ENCODE data around the gene STAT1. TPM values are rescaled to one million over a fixed set of nuclear protein-coding genes. Genes with fewer than 3 reads are reported as not detected.

STAT1 gene
- total RNA-seq, 1 donor from 2014 or later, result 12.4 TPM

DNA sequence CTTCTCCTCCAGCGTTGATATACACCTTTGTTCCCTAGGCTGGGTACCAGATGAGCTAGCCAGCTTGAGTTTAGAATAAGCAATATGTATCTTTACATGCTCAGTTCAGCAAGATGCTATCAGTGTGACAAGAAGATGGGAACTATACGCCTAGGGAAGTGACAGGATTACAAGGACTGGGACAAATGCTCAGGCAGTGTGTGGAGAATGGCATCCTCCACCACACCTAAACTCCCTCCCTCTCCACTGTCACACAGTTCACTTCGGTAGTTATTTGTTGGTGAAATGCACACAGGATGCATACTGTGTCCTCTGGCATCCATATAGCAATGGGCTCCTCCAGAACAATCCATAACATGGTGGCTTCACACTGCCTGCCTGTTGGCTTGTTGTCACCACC, 7.7 kb downstream of the STAT1 start:
- no peak for DNase-seq
- TF ChIP-seq, protein P1, sequence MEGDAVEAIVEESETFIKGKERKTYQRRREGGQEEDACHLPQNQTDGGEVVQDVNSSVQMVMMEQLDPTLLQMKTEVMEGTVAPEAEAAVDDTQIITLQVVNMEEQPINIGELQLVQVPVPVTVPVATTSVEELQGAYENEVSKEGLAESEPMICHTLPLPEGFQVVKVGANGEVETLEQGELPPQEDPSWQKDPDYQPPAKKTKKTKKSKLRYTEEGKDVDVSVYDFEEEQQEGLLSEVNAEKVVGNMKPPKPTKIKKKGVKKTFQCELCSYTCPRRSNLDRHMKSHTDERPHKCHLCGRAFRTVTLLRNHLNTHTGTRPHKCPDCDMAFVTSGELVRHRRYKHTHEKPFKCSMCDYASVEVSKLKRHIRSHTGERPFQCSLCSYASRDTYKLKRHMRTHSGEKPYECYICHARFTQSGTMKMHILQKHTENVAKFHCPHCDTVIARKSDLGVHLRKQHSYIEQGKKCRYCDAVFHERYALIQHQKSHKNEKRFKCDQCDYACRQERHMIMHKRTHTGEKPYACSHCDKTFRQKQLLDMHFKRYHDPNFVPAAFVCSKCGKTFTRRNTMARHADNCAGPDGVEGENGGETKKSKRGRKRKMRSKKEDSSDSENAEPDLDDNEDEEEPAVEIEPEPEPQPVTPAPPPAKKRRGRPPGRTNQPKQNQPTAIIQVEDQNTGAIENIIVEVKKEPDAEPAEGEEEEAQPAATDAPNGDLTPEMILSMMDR (IDR thresholded peaks at IDR 0.05; ENCODE audit: partially characterized antibody, unreplicated experiment), result no peak
- Mint-ChIP-seq H3K27ac (ENCODE audit: unreplicated experiment) (no peak overlapping the region), H3K4me1 (ENCODE audit: low read depth, unreplicated experiment) (no peaks in the 10 kb centered on the region), H3K27me3 (ENCODE audit: unreplicated experiment) (no peaks in the 10 kb centered on the region), H3K4me3 (ENCODE audit: unreplicated experiment) (no peak overlapping the region), H3K9me3 (ENCODE audit: unreplicated experiment) (peaks cover 3% of the 10 kb centered on the region), H3K36me3 (ENCODE audit: unreplicated experiment) (peaks cover 12% of the 10 kb centered on the region)

DNA sequence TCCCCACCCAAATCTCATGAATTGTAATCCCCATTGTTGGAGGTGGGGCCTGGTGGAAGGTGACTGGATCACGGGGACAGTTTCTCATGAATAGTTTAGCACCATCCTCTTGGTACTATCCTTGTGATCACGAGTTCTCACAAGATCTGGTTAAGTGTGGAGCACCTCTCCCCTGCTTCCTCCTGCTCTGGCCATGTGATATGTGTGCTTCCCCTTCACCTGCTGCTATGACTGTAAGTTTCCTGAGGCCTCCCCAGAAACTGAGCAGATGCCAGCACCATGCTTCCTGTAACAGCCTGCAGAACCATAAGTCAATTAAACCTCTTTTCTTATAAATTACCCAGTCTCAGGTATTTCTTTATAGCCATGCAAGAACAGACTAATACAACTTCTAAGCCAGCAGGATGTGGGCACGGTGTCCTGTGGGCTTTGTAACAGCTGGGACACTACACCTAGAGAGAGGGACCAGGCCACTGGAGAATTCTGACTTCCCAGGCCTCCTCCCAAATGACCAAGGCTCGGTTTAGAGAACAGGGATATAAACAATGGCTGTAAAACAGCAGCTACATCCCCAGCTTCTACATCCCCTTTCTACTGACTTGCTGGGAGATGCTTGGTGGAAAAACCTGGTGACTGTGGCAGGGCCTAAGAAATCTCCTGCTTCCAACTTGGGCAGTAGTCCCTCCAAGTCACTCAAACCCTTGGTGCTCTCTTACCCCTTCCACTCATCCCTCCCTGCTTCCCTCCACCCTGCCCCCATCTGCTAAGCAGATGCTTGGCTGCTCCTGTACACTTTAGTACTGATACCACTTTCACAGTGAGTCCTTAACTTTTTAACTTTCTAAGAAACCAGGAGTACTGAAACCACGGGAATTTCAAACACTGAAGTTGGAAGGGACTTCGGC, 10.3 kb downstream of the STAT1 start:
- Mint-ChIP-seq H3K27me3 (ENCODE audit: unreplicated experiment) (no peaks in the 10 kb centered on the region), H3K9me3 (ENCODE audit: unreplicated experiment) (peaks cover 3% of the 10 kb centered on the region), H3K4me3 (ENCODE audit: unreplicated experiment) (no peak overlapping the region), H3K27ac (ENCODE audit: unreplicated experiment) (no peak overlapping the region), H3K4me1 (ENCODE audit: low read depth, unreplicated experiment) (no peaks in the 10 kb centered on the region), H3K36me3 (ENCODE audit: unreplicated experiment) (peaks cover 12% of the 10 kb centered on the region)
- TF ChIP-seq, protein P1 (IDR thresholded peaks at IDR 0.05; ENCODE audit: partially characterized antibody, unreplicated experiment), result no peak
- no peak for DNase-seq

DNA sequence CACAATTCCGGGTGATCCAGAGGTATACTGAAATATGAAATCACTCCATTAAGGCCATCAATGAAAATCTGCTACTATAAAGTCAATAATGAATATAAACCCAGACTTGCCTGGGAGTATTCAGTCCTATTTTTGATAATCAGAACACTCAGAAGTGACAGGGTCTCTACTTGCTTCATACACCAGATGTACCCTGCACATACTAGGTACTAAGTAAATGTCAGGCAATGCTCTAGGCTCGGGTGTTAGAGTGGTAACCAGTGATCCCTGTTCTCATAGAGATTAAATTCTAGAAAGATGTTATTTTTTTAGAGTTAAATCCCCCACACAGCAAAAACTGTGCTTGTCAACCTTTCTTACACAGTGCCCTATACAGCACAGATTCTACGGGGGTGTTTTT, 12.3 kb downstream of the STAT1 start:
- H3K27ac Mint-ChIP-seq (ENCODE audit: unreplicated experiment), result no peak overlapping the region
- no peaks in the 10 kb centered on the region for H3K9me3 Mint-ChIP-seq (ENCODE audit: unreplicated experiment)

DNA sequence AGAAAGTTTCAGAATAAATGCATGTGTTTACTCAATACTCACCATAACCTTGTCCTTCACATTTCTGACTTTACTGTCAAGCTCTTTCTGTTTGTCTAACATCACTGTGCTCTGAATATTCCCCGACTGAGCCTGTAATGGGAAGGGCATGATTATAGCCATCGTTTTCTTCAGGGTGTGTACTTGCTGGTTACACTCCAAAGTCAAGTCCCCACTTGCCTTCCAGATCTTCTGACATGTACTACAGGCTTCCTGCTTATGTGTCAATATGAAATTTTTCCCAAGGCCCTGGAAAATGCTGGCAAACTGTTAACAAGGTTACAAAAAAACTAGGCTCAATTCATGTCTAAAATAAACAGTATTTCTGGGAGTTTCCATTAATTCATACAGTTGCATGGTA, 12.9 kb downstream of the STAT1 start:
- H3K27me3 Mint-ChIP-seq (ENCODE audit: unreplicated experiment), result no peaks in the 10 kb centered on the region
- TF ChIP-seq, protein P1 (IDR thresholded peaks at IDR 0.05; ENCODE audit: partially characterized antibody, unreplicated experiment), result no peak
- no peaks in the 10 kb centered on the region for H3K9me3 Mint-ChIP-seq (ENCODE audit: unreplicated experiment)
- no peak for DNase-seq
- no peaks in the 10 kb centered on the region for H3K4me1 Mint-ChIP-seq (ENCODE audit: low read depth, unreplicated experiment)
- H3K4me3 Mint-ChIP-seq (ENCODE audit: unreplicated experiment), result no peak overlapping the region
- peaks cover 6% of the 10 kb centered on the region for H3K36me3 Mint-ChIP-seq (ENCODE audit: unreplicated experiment)
- H3K27ac Mint-ChIP-seq (ENCODE audit: unreplicated experiment), result no peak overlapping the region

More for the DNA sequence above, 12.3 kb downstream of the STAT1 start:
- Mint-ChIP-seq H3K36me3 (ENCODE audit: unreplicated experiment) (peaks cover 7% of the 10 kb centered on the region), H3K27me3 (ENCODE audit: unreplicated experiment) (no peaks in the 10 kb centered on the region), H3K4me3 (ENCODE audit: unreplicated experiment) (no peak overlapping the region), H3K4me1 (ENCODE audit: low read depth, unreplicated experiment) (no peaks in the 10 kb centered on the region)
- TF ChIP-seq, protein P1 (IDR thresholded peaks at IDR 0.05; ENCODE audit: partially characterized antibody, unreplicated experiment), result no peak
- DNase-seq, result no peak
